ENCODE data around the gene PCDHGB4.

DNA sequence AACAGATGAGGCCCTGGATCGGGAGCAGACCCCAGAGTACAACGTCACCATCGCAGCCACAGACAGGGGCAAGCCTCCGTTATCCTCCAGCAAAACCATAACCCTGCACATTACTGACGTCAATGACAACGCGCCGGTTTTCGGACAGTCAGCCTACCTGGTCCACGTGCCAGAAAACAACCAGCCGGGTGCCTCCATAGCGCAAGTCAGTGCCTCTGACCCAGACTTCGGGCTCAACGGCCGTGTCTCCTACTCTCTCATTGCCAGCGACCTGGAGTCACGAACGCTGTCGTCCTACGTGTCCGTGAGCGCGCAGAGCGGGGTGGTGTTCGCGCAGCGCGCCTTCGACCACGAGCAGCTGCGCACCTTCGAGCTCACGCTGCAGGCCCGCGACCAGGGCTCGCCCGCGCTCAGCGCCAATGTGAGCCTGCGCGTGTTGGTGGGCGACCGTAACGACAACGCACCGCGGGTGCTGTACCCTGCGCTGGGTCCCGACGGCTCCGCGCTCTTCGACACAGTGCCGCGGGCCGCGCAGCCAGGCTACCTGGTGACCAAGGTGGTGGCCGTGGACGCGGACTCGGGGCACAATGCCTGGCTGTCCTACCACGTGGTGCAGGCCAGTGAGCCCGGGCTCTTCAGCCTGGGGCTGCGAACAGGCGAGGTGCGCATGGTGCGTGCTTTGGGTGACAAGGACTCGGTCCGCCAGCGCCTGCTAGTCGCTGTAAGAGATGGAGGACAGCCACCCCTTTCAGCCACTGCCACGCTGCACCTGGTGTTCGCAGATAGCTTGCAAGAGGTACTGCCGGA lies 31.8 kb downstream of the PCDHGB4 start:
- TF ChIP-seq CTCF (IDR thresholded peaks at IDR 0.05): no peak
- no peak for TF ChIP-seq POLR2A (IDR thresholded peaks at IDR 0.05)

All from thyroid gland (tissue), 4 donors.